Effector memory CD4-positive, alpha-beta T cell (primary cell): ENCODE results near the gene SYNGR3.

ENCODE experiments used
- DNase-seq, 3 donors: peaks; one replicate each; pipeline ENCODE4 v3.0.0-alpha.2; 2020
- H3K27ac ChIP-seq: 2 replicates; pipeline ENCODE4 v1.7.0; 2013; ENCODE audit warnings: mild to moderate bottlenecking, low read length, moderate library complexity; ENCODE audit not compliant: insufficient read depth, poor library complexity, severe bottlenecking
- H3K27me3 ChIP-seq: replicated peaks from 2 replicates; pipeline ENCODE4 v1.7.0; 2013; ENCODE audit warnings: mild to moderate bottlenecking, low read length; ENCODE audit not compliant: insufficient read depth, control insufficient read depth, poor library complexity, severe bottlenecking
- H3K36me3 ChIP-seq: 2 replicates; pipeline ENCODE4 v1.7.0; 2013; ENCODE audit warnings: mild to moderate bottlenecking, low read length, moderate library complexity; ENCODE audit not compliant: control insufficient read depth, insufficient read depth
- H3K4me1 ChIP-seq: 2 replicates; pipeline ENCODE4 v1.7.0; 2013; ENCODE audit warnings: low read length, mild to moderate bottlenecking; ENCODE audit not compliant: control insufficient read depth, insufficient read depth, poor library complexity, severe bottlenecking
- H3K4me3 ChIP-seq: 2 replicates; pipeline ENCODE4 v1.7.0; 2013; ENCODE audit warnings: low read length, low read depth, mild to moderate bottlenecking; ENCODE audit not compliant: insufficient read depth, poor library complexity, severe bottlenecking
- H3K9me3 ChIP-seq: 2 replicates; pipeline ENCODE4 v1.7.0; 2013; ENCODE audit warnings: mild to moderate bottlenecking, low read length, moderate library complexity; ENCODE audit not compliant: control insufficient read depth

The SYNGR3 gene

GRCh38 chr16:1977875-1978268 lies 11.9 kb upstream of the SYNGR3 start:
- Histone ChIP-seq H3K9me3 (no peaks in the 10 kb centered on the region), H3K4me1 (peaks cover 6% of the 10 kb centered on the region), H3K27me3 (peaks cover 16% of the 10 kb centered on the region), H3K4me3 (no peak overlapping the region), H3K27ac (no peak overlapping the region), H3K36me3 (peaks cover 48% of the 10 kb centered on the region)
- no peak for DNase-seq

- Histone ChIP-seq H3K27me3 (peaks cover 16% of the 10 kb centered on the region), H3K4me1 (peaks cover 11% of the 10 kb centered on the region), H3K36me3 (peaks cover 48% of the 10 kb centered on the region), H3K27ac (no peak overlapping the region), H3K9me3 (no peaks in the 10 kb centered on the region), H3K4me3 (no peak overlapping the region)
- DNase-seq, result no peak
These were observed 11.2 kb upstream of the SYNGR3 start for GRCh38 chr16:1978476-1979120.

- Histone ChIP-seq H3K27ac (no peak overlapping the region), H3K4me1 (peaks cover 13% of the 10 kb centered on the region), H3K36me3 (peaks cover 44% of the 10 kb centered on the region), H3K4me3 (no peak overlapping the region), H3K9me3 (no peaks in the 10 kb centered on the region), H3K27me3 (peaks cover 16% of the 10 kb centered on the region)
- DNase-seq, result no peak
These were observed 10.3 kb upstream of the SYNGR3 start for GRCh38 chr16:1979271-1980029.

- H3K9me3 ChIP-seq, result no peaks in the 10 kb centered on the region
- H3K4me3 ChIP-seq, result no peak overlapping the region
- H3K27ac ChIP-seq, result no peak overlapping the region
- peaks cover 16% of the 10 kb centered on the region for H3K27me3 ChIP-seq
- H3K4me1 ChIP-seq, result peaks cover 20% of the 10 kb centered on the region
- peaks cover 36% of the 10 kb centered on the region for H3K36me3 ChIP-seq
- no peak for DNase-seq
These were observed 9.6 kb upstream of the SYNGR3 start for GRCh38 chr16:1980030-1980769.

GRCh38 chr16:1980770-1981087 lies 9.0 kb upstream of the SYNGR3 start:
- H3K27ac ChIP-seq, result no peak overlapping the region
- peaks cover 36% of the 10 kb centered on the region for H3K36me3 ChIP-seq
- no peaks in the 10 kb centered on the region for H3K9me3 ChIP-seq
- peaks cover 16% of the 10 kb centered on the region for H3K27me3 ChIP-seq
- no peak for DNase-seq
- peaks cover 21% of the 10 kb centered on the region for H3K4me1 ChIP-seq
- H3K4me3 ChIP-seq, result no peak overlapping the region

- H3K27ac ChIP-seq, result no peak within 1 kb of the TSS
These were observed 8.4 kb upstream of the SYNGR3 start, which contains the start of gene NOXO1 for GRCh38 chr16:1981398-1981836. Gene NOXO1 (minus strand): TSS chr16:1981469. CDS start chr16:1981179, 290 bp downstream.

GRCh38 chr16:1982013-1982433 lies 7.7 kb upstream of the SYNGR3 start:
- no peaks in the 10 kb centered on the region for H3K9me3 ChIP-seq
- no peak overlapping the region for H3K27ac ChIP-seq
- peaks cover 16% of the 10 kb centered on the region for H3K27me3 ChIP-seq
- H3K4me1 ChIP-seq, result peaks cover 21% of the 10 kb centered on the region
- H3K4me3 ChIP-seq, result no peak overlapping the region
- no peak for DNase-seq
- peaks cover 35% of the 10 kb centered on the region for H3K36me3 ChIP-seq

More at GRCh38 chr16:1981398-1981836, 8.4 kb upstream of the SYNGR3 start, which contains the start of gene NOXO1:
- no peak for DNase-seq
- Histone ChIP-seq H3K4me1 (peaks cover 21% of the 10 kb centered on the region), H3K27me3 (peaks cover 16% of the 10 kb centered on the region), H3K4me3 (no peak within 1 kb of the TSS), H3K36me3 (peaks cover 36% of the 10 kb centered on the region), H3K9me3 (no peaks in the 10 kb centered on the region)

GRCh38 chr16:1982991-1983543 lies 6.7 kb upstream of the SYNGR3 start:
- peaks cover 21% of the 10 kb centered on the region for H3K4me1 ChIP-seq
- H3K9me3 ChIP-seq, result no peaks in the 10 kb centered on the region
- peak overlapping the region; percentile 76 for H3K4me3 ChIP-seq
- H3K27me3 ChIP-seq, result peaks cover 16% of the 10 kb centered on the region
- peaks cover 25% of the 10 kb centered on the region for H3K36me3 ChIP-seq
- H3K27ac ChIP-seq, result no peak overlapping the region
- no peak for DNase-seq

- Histone ChIP-seq H3K36me3 (peaks cover 18% of the 10 kb centered on the region), H3K27ac (peak within 1 kb of the TSS; percentile 57), H3K4me1 (peaks cover 21% of the 10 kb centered on the region), H3K4me3 (peak within 1 kb of the TSS; percentile 76), H3K27me3 (peaks cover 16% of the 10 kb centered on the region), H3K9me3 (no peaks in the 10 kb centered on the region)
- DNase-seq, result peak; percentile 39 to 51 (median 42)
These were observed 6.0 kb upstream of the SYNGR3 start, which contains the start of gene GFER for GRCh38 chr16:1983544-1984346. Gene GFER (plus strand): TSS chr16:1984193. CDS start chr16:1984219, 26 bp downstream.
